ENCODE data around the gene ASIP. TPM values are rescaled to one million over a fixed set of nuclear protein-coding genes. Genes with fewer than 3 reads are reported as not detected.
"Not testable (repeated sequence)": the region's sequence is repeated elsewhere in the genome, so short reads cannot be mapped to it uniquely, and the experiment has no call there.

ASIP gene
- total RNA-seq, 1 donor from 2014 or later, result not detected

DNA sequence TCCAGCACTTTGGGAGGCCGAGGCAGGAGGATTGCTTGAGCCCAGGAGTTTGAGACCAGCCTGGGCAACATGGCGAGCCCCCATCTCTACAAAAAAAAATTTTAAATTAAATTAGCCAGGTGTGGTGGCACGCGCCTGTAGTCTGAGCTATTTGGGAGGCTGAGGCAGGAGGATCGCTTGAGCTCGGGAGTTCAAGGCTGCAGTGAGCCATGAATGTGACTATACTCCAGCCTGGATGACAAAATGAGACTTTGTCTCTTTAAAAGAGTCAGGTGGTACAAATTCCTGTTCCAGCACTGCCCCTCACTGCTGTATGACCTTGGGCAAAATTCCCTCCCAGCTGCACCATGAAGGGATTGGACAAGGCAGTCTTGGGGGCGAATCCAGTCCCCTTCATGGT is 33.5 kb downstream of the ASIP start:
- Mint-ChIP-seq H3K4me1 (ENCODE audit: low read depth) (peaks cover 17% of the 10 kb centered on the region), H3K36me3 (ENCODE audit: low read depth) (peaks cover 31% of the 10 kb centered on the region), H3K27me3 (ENCODE audit: low read depth) (no peaks in the 10 kb centered on the region), H3K27ac (ENCODE audit: unreplicated experiment) (no peak overlapping the region), H3K4me3 (ENCODE audit: unreplicated experiment) (no peak overlapping the region), H3K9me3 (ENCODE audit: low read depth) (no peaks in the 10 kb centered on the region)
- DNase-seq (ENCODE audit: low spot score), result no peak
- TF ChIP-seq, protein P1, sequence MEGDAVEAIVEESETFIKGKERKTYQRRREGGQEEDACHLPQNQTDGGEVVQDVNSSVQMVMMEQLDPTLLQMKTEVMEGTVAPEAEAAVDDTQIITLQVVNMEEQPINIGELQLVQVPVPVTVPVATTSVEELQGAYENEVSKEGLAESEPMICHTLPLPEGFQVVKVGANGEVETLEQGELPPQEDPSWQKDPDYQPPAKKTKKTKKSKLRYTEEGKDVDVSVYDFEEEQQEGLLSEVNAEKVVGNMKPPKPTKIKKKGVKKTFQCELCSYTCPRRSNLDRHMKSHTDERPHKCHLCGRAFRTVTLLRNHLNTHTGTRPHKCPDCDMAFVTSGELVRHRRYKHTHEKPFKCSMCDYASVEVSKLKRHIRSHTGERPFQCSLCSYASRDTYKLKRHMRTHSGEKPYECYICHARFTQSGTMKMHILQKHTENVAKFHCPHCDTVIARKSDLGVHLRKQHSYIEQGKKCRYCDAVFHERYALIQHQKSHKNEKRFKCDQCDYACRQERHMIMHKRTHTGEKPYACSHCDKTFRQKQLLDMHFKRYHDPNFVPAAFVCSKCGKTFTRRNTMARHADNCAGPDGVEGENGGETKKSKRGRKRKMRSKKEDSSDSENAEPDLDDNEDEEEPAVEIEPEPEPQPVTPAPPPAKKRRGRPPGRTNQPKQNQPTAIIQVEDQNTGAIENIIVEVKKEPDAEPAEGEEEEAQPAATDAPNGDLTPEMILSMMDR (IDR thresholded peaks at IDR 0.05), result no peak

- H3K27ac Mint-ChIP-seq (ENCODE audit: unreplicated experiment), result no peak overlapping the region
- no peaks in the 10 kb centered on the region for H3K27me3 Mint-ChIP-seq (ENCODE audit: low read depth)
- no peak overlapping the region for H3K4me3 Mint-ChIP-seq (ENCODE audit: unreplicated experiment)
- H3K4me1 Mint-ChIP-seq (ENCODE audit: low read depth), result no peaks in the 10 kb centered on the region
- TF ChIP-seq, protein P1 (IDR thresholded peaks at IDR 0.05), result no peak
- no peaks in the 10 kb centered on the region for H3K9me3 Mint-ChIP-seq (ENCODE audit: low read depth)
- no peak for DNase-seq (ENCODE audit: low spot score)
- peaks cover 56% of the 10 kb centered on the region for H3K36me3 Mint-ChIP-seq (ENCODE audit: low read depth)
Observed at GRCh38 chr20:34281177-34281576, 40.0 kb downstream of the ASIP start.

GRCh38 chr20:34282041-34282440 is 40.8 kb downstream of the ASIP start:
- Mint-ChIP-seq H3K9me3 (ENCODE audit: low read depth) (no peaks in the 10 kb centered on the region), H3K27ac (ENCODE audit: unreplicated experiment) (no peak overlapping the region), H3K27me3 (ENCODE audit: low read depth) (no peaks in the 10 kb centered on the region), H3K4me1 (ENCODE audit: low read depth) (no peaks in the 10 kb centered on the region), H3K36me3 (ENCODE audit: low read depth) (peaks cover 59% of the 10 kb centered on the region), H3K4me3 (ENCODE audit: unreplicated experiment) (no peak overlapping the region)
- TF ChIP-seq, protein P1 (IDR thresholded peaks at IDR 0.05), result no peak
- no peak for DNase-seq (ENCODE audit: low spot score)

DNA sequence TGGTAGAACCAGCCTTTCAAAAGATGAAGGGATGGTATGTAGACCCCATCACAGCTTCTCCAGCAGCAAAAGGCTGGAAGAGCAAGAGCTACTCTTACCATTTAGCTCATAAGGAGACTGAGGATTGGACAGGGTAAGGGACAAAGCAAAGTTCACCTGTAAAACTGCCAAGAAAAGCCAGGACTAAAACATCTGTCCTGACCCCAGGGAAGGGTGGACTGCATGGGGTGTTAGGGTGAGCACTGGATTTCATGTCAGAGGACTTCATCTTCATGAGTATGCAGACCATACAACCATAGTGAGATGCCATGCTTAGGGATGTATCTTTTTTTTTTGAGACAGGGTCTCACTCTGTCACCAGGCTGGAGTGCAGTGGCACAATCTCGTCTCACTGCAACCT is 42.6 kb downstream of the ASIP start:
- no peak for DNase-seq (ENCODE audit: low spot score)
- H3K27ac Mint-ChIP-seq (ENCODE audit: unreplicated experiment), result no peak overlapping the region
- TF ChIP-seq, protein P1 (IDR thresholded peaks at IDR 0.05), result no peak
- H3K4me1 Mint-ChIP-seq (ENCODE audit: low read depth), result no peaks in the 10 kb centered on the region
- H3K36me3 Mint-ChIP-seq (ENCODE audit: low read depth), result peaks cover 63% of the 10 kb centered on the region
- no peak overlapping the region for H3K4me3 Mint-ChIP-seq (ENCODE audit: unreplicated experiment)
- H3K9me3 Mint-ChIP-seq (ENCODE audit: low read depth), result no peaks in the 10 kb centered on the region
- H3K27me3 Mint-ChIP-seq (ENCODE audit: low read depth), result no peaks in the 10 kb centered on the region

- H3K4me3 Mint-ChIP-seq (ENCODE audit: unreplicated experiment), result no peak overlapping the region
- H3K27me3 Mint-ChIP-seq (ENCODE audit: low read depth), result no peaks in the 10 kb centered on the region
- peaks cover 59% of the 10 kb centered on the region for H3K36me3 Mint-ChIP-seq (ENCODE audit: low read depth)
- H3K4me1 Mint-ChIP-seq (ENCODE audit: low read depth), result no peaks in the 10 kb centered on the region
- TF ChIP-seq, protein P1 (IDR thresholded peaks at IDR 0.05), result no peak
- no peaks in the 10 kb centered on the region for H3K9me3 Mint-ChIP-seq (ENCODE audit: low read depth)
- H3K27ac Mint-ChIP-seq (ENCODE audit: unreplicated experiment), result no peak overlapping the region
- DNase-seq (ENCODE audit: low spot score), result no peak
Observed at GRCh38 chr20:34285450-34285849, 44.2 kb downstream of the ASIP start.

DNA sequence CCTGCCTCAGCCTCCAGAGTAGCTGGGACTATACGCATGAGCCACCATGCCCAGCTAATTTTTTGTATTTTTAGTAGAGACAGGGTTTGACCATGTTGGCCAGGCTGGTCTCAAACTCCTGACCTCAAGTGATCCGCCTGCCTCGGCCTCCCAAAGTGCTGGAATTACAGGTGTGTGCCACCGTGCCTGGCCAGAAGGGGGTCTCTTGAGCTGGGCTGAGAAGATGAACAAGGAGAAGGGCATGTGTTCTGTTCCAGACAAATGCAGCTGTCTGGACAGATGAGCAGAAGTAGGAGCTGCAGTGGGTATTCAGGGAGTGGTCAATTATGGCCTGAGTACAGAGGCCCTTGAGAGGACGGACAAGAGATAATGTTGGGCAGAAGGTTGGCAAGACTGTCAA is 46.3 kb downstream of the ASIP start:
- not testable (repeated sequence) for H3K4me1 Mint-ChIP-seq (ENCODE audit: low read depth); H3K4me3 Mint-ChIP-seq (ENCODE audit: unreplicated experiment); H3K9me3 Mint-ChIP-seq (ENCODE audit: low read depth); H3K27ac Mint-ChIP-seq (ENCODE audit: unreplicated experiment); DNase-seq (ENCODE audit: low spot score); H3K27me3 Mint-ChIP-seq (ENCODE audit: low read depth)
- H3K36me3 Mint-ChIP-seq (ENCODE audit: low read depth), result peaks cover 68% of the 10 kb centered on the region
